Testis (tissue), 3 donors: ENCODE data around the gene LAIR2. TPM values are rescaled to one million over a fixed set of nuclear protein-coding genes. Genes with fewer than 3 reads are reported as not detected.

Source experiments
- DNase-seq: peaks from one replicate; pipeline ENCODE4 v3.0.0-alpha.2; 2019
- H3K27ac ChIP-seq, 2 donors: fragments of 200-600 bp; sonication (generic); one replicate each; pipeline ENCODE4 v1.5.1; 2019
- H3K27me3 ChIP-seq: fragments of 200-600 bp; sonication (generic); one replicate; pipeline ENCODE4 v1.5.1; 2019
- H3K36me3 ChIP-seq: fragments of 200-600 bp; sonication (generic); one replicate; pipeline ENCODE4 v1.5.1; 2017; ENCODE audit warnings: low read depth; ENCODE audit errors: missing control alignments
- H3K4me1 ChIP-seq: fragments of 200-600 bp; sonication (generic); one replicate; pipeline ENCODE4 v1.5.1; 2019
- H3K4me3 ChIP-seq, 2 donors: fragments of 200-600 bp; sonication (generic); one replicate each; pipeline ENCODE4 v1.5.1; 2017 to 2019
- H3K9me3 ChIP-seq: fragments of 200-600 bp; sonication (generic); one replicate; pipeline ENCODE4 v1.5.1; 2017
- CTCF ChIP-seq, 3 experiments: fragments of 450-650 bp in 2 of 3; fragments of 200-600 bp in 1 of 3; sonication (generic) in 1 of 3; IDR thresholded peaks; one replicate each; pipeline ENCODE4 v1.5.1; 2016 to 2019; ENCODE audit warnings: antibody characterized with exemption in 3 of 3, mild to moderate bottlenecking in 2 of 3, moderate library complexity in 1 of 3
- POLR2A ChIP-seq: fragments of 450-650 bp; IDR thresholded peaks from one replicate; pipeline ENCODE4 v1.6.1; 2017; ENCODE audit warnings: antibody characterized with exemption, mild to moderate bottlenecking, moderate library complexity
- WGBS, 2 donors: methylation state at CpG; one replicate each; pipeline ENCODE4 v1.1.5; 2018; 5-methylcytosine and 5-hydroxymethylcytosine counted together
- intact Hi-C: fragments of 100-400 bp; cut with DNase I; formaldehyde crosslinking; loops from one replicate; pipeline ENCODE4 v1.15.1; 2023; ENCODE audit warnings: low total_unique reads
- polyA plus RNA-seq: library from polyadenylated mRNA; stranded (reverse); fragments of 350-450 nt; fragmentation: Illumina TruSeq; extraction: RNeasy Lipid Tissue Mini Kit (QIAGEN cat#74804); gene quantifications from one replicate; pipeline ENCODE4 v1.2.3, GENCODE V29; 2014; ENCODE audit warnings: low read depth, low replicate concordance; ENCODE audit not compliant: insufficient read depth
- total RNA-seq, 2 donors: library from RNA; depleted of rRNA; stranded (reverse); fragments of >200 nt; gene quantifications; one replicate each; pipeline ENCODE4 v1.2.3, GENCODE V29; 2016

LAIR2 gene
- total and polyA plus RNA-seq, 3 donors from 2014 or later = 0.65 TPM; not detected in 2

GRCh38 chr19:54535601-54536000 is 33.0 kb downstream of the LAIR2 start:
- DNase-seq = no peak
- Histone ChIP-seq H3K4me1 (no peaks in the 10 kb centered on the region), H3K27ac (no peak overlapping the region), H3K4me3 (no peak overlapping the region), H3K36me3 (no peaks in the 10 kb centered on the region), H3K27me3 (no peaks in the 10 kb centered on the region), H3K9me3 (no peaks in the 10 kb centered on the region)
- 85 to 87% methylated on average over 7 to 9 of the region's 9 CpGs for WGBS, 2 donors
- intact Hi-C loops = no loop called here
- no peak for TF ChIP-seq POLR2A
- no peak for TF ChIP-seq CTCF (IDR thresholded peaks at IDR 0.05)

GRCh38 chr19:54536956-54537355 is 34.3 kb downstream of the LAIR2 start:
- no peak overlapping the region for H3K4me3 ChIP-seq
- no peaks in the 10 kb centered on the region for H3K4me1 ChIP-seq
- no peaks in the 10 kb centered on the region for H3K9me3 ChIP-seq
- intact Hi-C loops = no loop called here
- 84 to 92% methylated on average over 6 to 9 of the region's 9 CpGs for WGBS, 2 donors
- no peaks in the 10 kb centered on the region for H3K27me3 ChIP-seq
- DNase-seq = no peak
- H3K36me3 ChIP-seq = no peaks in the 10 kb centered on the region
- no peak for TF ChIP-seq POLR2A
- no peak for TF ChIP-seq CTCF (IDR thresholded peaks at IDR 0.05)
- no peak overlapping the region for H3K27ac ChIP-seq

- H3K27me3 ChIP-seq = no peaks in the 10 kb centered on the region
- intact Hi-C loops = no loop called here
- TF ChIP-seq POLR2A (no peak), CTCF (IDR thresholded peaks at IDR 0.05) (no peak)
- H3K4me1 ChIP-seq = no peaks in the 10 kb centered on the region
- DNase-seq = no peak
- H3K9me3 ChIP-seq = no peaks in the 10 kb centered on the region
- WGBS, 2 donors = 53 to 63% methylated on average over 2 of the region's 2 CpGs
- H3K36me3 ChIP-seq = no peaks in the 10 kb centered on the region
- H3K27ac ChIP-seq = no peak overlapping the region
- H3K4me3 ChIP-seq = no peak overlapping the region
Measured at GRCh38 chr19:54541712-54542111, 39.1 kb downstream of the LAIR2 start.

GRCh38 chr19:54548806-54549205 is 46.2 kb downstream of the LAIR2 start:
- DNase-seq = no peak
- Histone ChIP-seq H3K36me3 (no peaks in the 10 kb centered on the region), H3K27me3 (no peaks in the 10 kb centered on the region), H3K4me3 (no peak overlapping the region), H3K9me3 (no peaks in the 10 kb centered on the region), H3K27ac (no peak overlapping the region), H3K4me1 (no peaks in the 10 kb centered on the region)
- 87% methylated on average over 16 of the region's 16 CpGs for WGBS, 2 donors
- intact Hi-C loops = no loop called here
- TF ChIP-seq CTCF (IDR thresholded peaks at IDR 0.05) = no peak
- no peak for TF ChIP-seq POLR2A

- H3K4me3 ChIP-seq = no peak overlapping the region
- H3K36me3 ChIP-seq = no peaks in the 10 kb centered on the region
- H3K27me3 ChIP-seq = no peaks in the 10 kb centered on the region
- no peak for DNase-seq
- intact Hi-C loops = no loop called here
- no peak for TF ChIP-seq CTCF (IDR thresholded peaks at IDR 0.05)
- TF ChIP-seq POLR2A = no peak
- H3K4me1 ChIP-seq = no peaks in the 10 kb centered on the region
- no peak overlapping the region for H3K27ac ChIP-seq
- 88 to 92% methylated on average over 7 to 14 of the region's 14 CpGs for WGBS, 2 donors
- no peaks in the 10 kb centered on the region for H3K9me3 ChIP-seq
Measured at GRCh38 chr19:54549224-54549623, 46.6 kb downstream of the LAIR2 start.
